SK-N-SH (cell line): Measurements from ENCODE around the gene ITGB3BP. TPM values are rescaled to one million over a fixed set of nuclear protein-coding genes. Genes with fewer than 3 reads are reported as not detected.

Experiments used
- CTCF ChIA-PET: fragments of 300-600, 350-600 bp; formaldehyde crosslinking; extraction: SDS; loops from one replicate; lab custom pipeline; 2021; lab: Yijun Ruan, JAX
- POLR2A ChIA-PET: fragments of 350-600 bp; sonication (Branson Sonifier 250); formaldehyde crosslinking; extraction: SDS; loops from one replicate; lab custom pipeline; 2020; ENCODE audit warnings: antibody characterized with exemption, inconsistent platforms; lab: Yijun Ruan, JAX
- DNase-seq: peaks from one replicate; pipeline ENCODE4 v3.0.0; 2012
- H2AFZ ChIP-seq: fragments of 200-600 bp; sonication (generic); 2 replicates; pipeline ENCODE4 v1.8.1; 2016; ENCODE audit warnings: antibody characterized with exemption, mild to moderate bottlenecking, low read depth
- H3F3A ChIP-seq: fragments of 200-600 bp; sonication (generic); replicated peaks from 2 replicates; pipeline ENCODE3; 2016; ENCODE audit warnings: antibody characterized with exemption, mild to moderate bottlenecking; ENCODE audit not compliant: insufficient read depth
- H3K27ac ChIP-seq, 2 experiments: fragments of 200-500 bp in 1 of 2; fragments of 200-600 bp in 1 of 2; sonication (Bioruptor generic) in 1 of 2; sonication (generic), shearing (Covaris generic) in 1 of 2; 2 replicates each; pipeline versions ENCODE4 v1.5.1 to v1.6.1; 2014 to 2016; ENCODE audit warnings: low read depth in 2 of 2, inconsistent platforms in 1 of 2, low read length in 1 of 2, mild to moderate bottlenecking in 1 of 2, mixed read lengths in 1 of 2
- H3K27me3 ChIP-seq: fragments of 200-600 bp; sonication (generic), shearing (Covaris generic); 2 replicates; pipeline ENCODE4 v1.6.1; 2016; ENCODE audit warnings: mixed run types; ENCODE audit not compliant: insufficient read depth
- H3K36me3 ChIP-seq, 2 experiments: fragments of 200-500 bp in 1 of 2; fragments of 200-600 bp in 1 of 2; sonication (Bioruptor generic) in 1 of 2; sonication (generic) in 1 of 2; replicated peaks in 1 of 2; 2 replicates each; pipeline versions ENCODE3 to v1.5.1; 2014 to 2016; ENCODE audit warnings: low read length in 1 of 2, mild to moderate bottlenecking in 1 of 2; ENCODE audit not compliant: insufficient read depth in 2 of 2, control insufficient read depth in 1 of 2
- H3K4me1 ChIP-seq, 2 experiments: fragments of 200-500 bp in 1 of 2; fragments of 200-600 bp in 1 of 2; sonication (Bioruptor generic) in 1 of 2; sonication (generic), shearing (Covaris generic) in 1 of 2; 2 replicates each; pipeline versions ENCODE4 v1.5.1 to v1.6.1; 2014 to 2016; ENCODE audit warnings: low read depth in 1 of 2, low read length in 1 of 2, mixed run types in 1 of 2; ENCODE audit not compliant: insufficient read depth in 2 of 2, control insufficient read depth in 1 of 2
- H3K4me2 ChIP-seq: fragments of 200-600 bp; sonication (generic), shearing (Covaris generic); 2 replicates; pipeline ENCODE4 v1.6.1; 2017; ENCODE audit warnings: mixed run types
- H3K4me3 ChIP-seq, 2 experiments: fragments of 200-500 bp in 1 of 2; fragments of 200-600 bp in 1 of 2; sonication (Bioruptor generic) in 1 of 2; sonication (generic), shearing (Covaris generic) in 1 of 2; 2 replicates each; pipeline versions ENCODE4 v1.5.1 to v1.8.1; 2014 to 2016; ENCODE audit warnings: low read depth in 2 of 2, inconsistent platforms in 1 of 2, low read length in 1 of 2, mild to moderate bottlenecking in 1 of 2, mixed read lengths in 1 of 2, moderate library complexity in 1 of 2
- H3K79me2 ChIP-seq: fragments of 200-600 bp; sonication (generic); 2 replicates; pipeline ENCODE4 v1.8.1; 2017; ENCODE audit warnings: mild to moderate bottlenecking; ENCODE audit not compliant: insufficient read depth
- H3K9ac ChIP-seq: fragments of 200-600 bp; sonication (generic); 2 replicates; pipeline ENCODE4 v1.6.1; 2017; ENCODE audit warnings: mixed run types
- H3K9me2 ChIP-seq: fragments of 200-600 bp; sonication (generic); 2 replicates; pipeline ENCODE4 v1.6.1; 2017; ENCODE audit warnings: mixed run types
- H3K9me3 ChIP-seq: fragments of 200-600 bp; sonication (generic); 2 replicates; pipeline ENCODE4 v1.6.1; 2017; ENCODE audit warnings: mixed run types, mild to moderate bottlenecking, moderate library complexity
- H4K20me1 ChIP-seq: fragments of 200-600 bp; sonication (generic); 2 replicates; pipeline ENCODE4 v1.6.1; 2017; ENCODE audit warnings: mild to moderate bottlenecking, mixed run types; ENCODE audit not compliant: insufficient read depth
- EP300 ChIP-seq, 2 experiments: IDR thresholded peaks; 2 replicates each; pipeline versions ENCODE4 v1.4.0 to v1.6.1; 2012; ENCODE audit warnings: borderline replicate concordance in 1 of 2, low read depth in 1 of 2, low read length in 1 of 2
- EZH2phosphoT487 ChIP-seq: fragments of 200-600 bp; sonication (generic); IDR thresholded peaks from 2 replicates; pipeline ENCODE4 v1.6.1; 2017; ENCODE audit warnings: low read depth, mixed run types, mild to moderate bottlenecking, antibody characterized with exemption, moderate library complexity, borderline replicate concordance
- NRF1 ChIP-seq: IDR thresholded peaks from 2 replicates; pipeline ENCODE4 v1.6.1; 2012; ENCODE audit warnings: low read depth, mild to moderate bottlenecking, low read length
- POLR2AphosphoS5 ChIP-seq: IDR thresholded peaks from 2 replicates; pipeline ENCODE4 v1.6.1; 2012; ENCODE audit warnings: low read depth, low read length
- SIN3A ChIP-seq: IDR thresholded peaks from 2 replicates; pipeline ENCODE4 v1.6.1; 2012; ENCODE audit warnings: low read depth, mild to moderate bottlenecking, low read length, moderate library complexity, borderline replicate concordance
- SMC3 ChIP-seq: IDR thresholded peaks from 2 replicates; pipeline ENCODE4 v1.6.1; 2012; ENCODE audit warnings: low read depth, low read length, improper control_type of control experiment
- TEAD4 ChIP-seq: IDR thresholded peaks from 2 replicates; pipeline ENCODE4 v1.4.0; 2012; ENCODE audit warnings: mild to moderate bottlenecking, borderline replicate concordance; ENCODE audit not compliant: insufficient read depth
- USF2 ChIP-seq: fragments of 150-350 bp; IDR thresholded peaks from 2 replicates; pipeline ENCODE4 v1.6.1; 2017; ENCODE audit warnings: antibody characterized with exemption, low read length, low read depth, borderline replicate concordance
- ZBTB33 ChIP-seq: IDR thresholded peaks from 2 replicates; pipeline ENCODE4 v1.4.0; 2012; ENCODE audit warnings: low read depth, borderline replicate concordance
- WGBS: methylation state at CpG from one replicate; pipeline ENCODE4 v1.1.6; 2017; ENCODE audit warnings: low lambda C conversion rate; 5-methylcytosine and 5-hydroxymethylcytosine counted together
- polyA plus RNA-seq, 3 experiments: library from polyadenylated mRNA; depleted of rRNA; stranded (reverse); fragments of >200 nt; gene quantifications; 2 replicates each; pipeline ENCODE4 v1.2.3, GENCODE V29; 2012

The ITGB3BP gene
- polyA plus RNA-seq, 1 of the 3 experiments (the other 2 are of a cell fraction): 9.9 TPM

GRCh38 chr1:63466759-63467158 lies 56.3 kb downstream of the ITGB3BP start:
- no peak overlapping the region for H3K4me2 ChIP-seq
- no peak overlapping the region for H2AFZ ChIP-seq
- H3K36me3 ChIP-seq: peaks cover under 1 to 3% of the 10 kb centered on the region in 2 experiments
- peaks cover 7% of the 10 kb centered on the region; the same call in 1 of the 2 replicates for H3K9me3 ChIP-seq
- TF ChIP-seq EZH2phosphoT487 (no peak), NRF1 (no peak)
- no peak overlapping the region for H3K4me3 ChIP-seq
- H3K9me2 ChIP-seq: no peaks in the 10 kb centered on the region
- H3K27ac ChIP-seq: no peak overlapping the region
- POLR2A ChIA-PET: no interaction called here
- WGBS: 81% methylated on average over 3 of the region's 3 CpGs
- no peaks in the 10 kb centered on the region for H3K79me2 ChIP-seq
- CTCF ChIA-PET: interaction anchor here (0.6 to 1.8 kb wide), 3 partner anchors 14 to 71 kb away, joined by 3 to 8 read pairs (median 4); no protein-coding TSS in a partner anchor
- no peak overlapping the region for H3K9ac ChIP-seq
- DNase-seq: no peak
- no peaks in the 10 kb centered on the region for H4K20me1 ChIP-seq
- no peaks in the 10 kb centered on the region for H3K4me1 ChIP-seq
- no peaks in the 10 kb centered on the region for H3K27me3 ChIP-seq
- no peaks in the 10 kb centered on the region for H3F3A ChIP-seq

GRCh38 chr1:63466181-63466580 lies 56.8 kb downstream of the ITGB3BP start:
- WGBS: 97% methylated on average over 7 of the region's 7 CpGs
- Histone ChIP-seq H3K27me3 (no peaks in the 10 kb centered on the region), H3K9me2 (no peaks in the 10 kb centered on the region), H3K9me3 (peaks cover 13% of the 10 kb centered on the region; the same call in 1 of the 2 replicates), H4K20me1 (no peaks in the 10 kb centered on the region), H3K9ac (no peak overlapping the region), H3K79me2 (no peaks in the 10 kb centered on the region), H3K4me2 (no peak overlapping the region), H3K36me3 (peaks cover 2 to 7% of the 10 kb centered on the region in 2 experiments), H3K27ac (no peak overlapping the region), H2AFZ (no peak overlapping the region), H3F3A (no peaks in the 10 kb centered on the region), H3K4me1 (no peaks in the 10 kb centered on the region), H3K4me3 (no peak overlapping the region)
- TF ChIP-seq USF2 (no peak), ZBTB33 (no peak), SMC3 (no peak), TEAD4 (no peak), SIN3A (no peak), POLR2AphosphoS5 (no peak), EP300 (IDR thresholded peaks at IDR 0.05; ENCODE audit: borderline replicate concordance in 1 of 2, low read depth in 1 of 2, low read length in 1 of 2) (no peak)
- CTCF ChIA-PET: interaction anchor here (1.6 to 1.8 kb wide), 2 partner anchors 13 to 72 kb away, joined by 4 to 8 read pairs; no protein-coding TSS in a partner anchor
- POLR2A ChIA-PET: no interaction called here
- DNase-seq: no peak
